Dermis blood vessel endothelial cell (primary cell): Measurements from ENCODE around the gene ATE1. TPM values are rescaled to one million over a fixed set of nuclear protein-coding genes. Genes with fewer than 3 reads are reported as not detected.
"Not testable (repeated sequence)": the region's sequence is repeated elsewhere in the genome, so short reads cannot be mapped to it uniquely, and the experiment has no call there.

ENCODE experiments used
- DNase-seq: peaks from one replicate; pipeline ENCODE4 v3.0.0; 2010
- total RNA-seq: library from RNA; depleted of rRNA; stranded (reverse); fragments of >200 nt; gene quantifications from 2 replicates; pipeline ENCODE4 v1.2.3, GENCODE V29; 2014

ATE1 gene
- total RNA-seq, 1 donor from 2014 or later = 48.7 TPM

DNA sequence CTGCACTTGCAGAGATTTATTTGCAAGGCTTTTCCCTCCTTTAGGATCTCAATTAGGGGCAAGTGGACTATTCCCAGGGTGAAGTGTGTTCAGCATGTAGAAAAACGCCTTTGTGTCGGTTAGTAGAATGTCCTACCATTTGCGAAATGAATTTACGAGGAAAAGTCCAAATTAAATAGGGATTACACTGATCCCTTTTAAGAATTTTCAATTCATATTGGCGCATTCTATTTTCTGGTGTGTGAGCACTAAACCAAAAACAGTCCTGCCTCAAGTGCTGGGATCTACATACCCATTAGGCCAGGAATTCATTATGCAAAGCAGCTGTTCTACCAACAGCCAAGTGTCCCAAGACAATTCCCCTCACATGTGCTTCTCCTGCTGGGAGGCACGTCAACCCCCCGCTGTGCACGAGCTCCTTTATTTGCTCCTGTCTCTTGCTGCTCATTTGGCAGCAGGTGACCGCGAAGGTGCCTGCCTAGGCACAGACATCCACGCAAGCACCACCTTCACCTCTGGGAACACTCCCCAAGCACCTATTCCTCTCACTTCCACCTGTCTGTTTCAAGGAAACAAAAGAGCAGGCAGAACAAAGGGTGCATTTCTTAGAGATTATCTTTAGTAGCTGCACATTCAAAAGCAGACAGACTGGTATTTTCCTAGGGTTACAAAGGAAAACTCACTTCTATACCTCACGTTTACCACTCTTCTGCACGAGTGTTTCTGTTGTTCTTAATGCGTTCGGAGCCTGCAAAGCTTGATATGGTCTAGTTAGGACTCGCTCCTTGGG lies 195.0 kb downstream of the ATE1 start:
- no peak for DNase-seq

DNA sequence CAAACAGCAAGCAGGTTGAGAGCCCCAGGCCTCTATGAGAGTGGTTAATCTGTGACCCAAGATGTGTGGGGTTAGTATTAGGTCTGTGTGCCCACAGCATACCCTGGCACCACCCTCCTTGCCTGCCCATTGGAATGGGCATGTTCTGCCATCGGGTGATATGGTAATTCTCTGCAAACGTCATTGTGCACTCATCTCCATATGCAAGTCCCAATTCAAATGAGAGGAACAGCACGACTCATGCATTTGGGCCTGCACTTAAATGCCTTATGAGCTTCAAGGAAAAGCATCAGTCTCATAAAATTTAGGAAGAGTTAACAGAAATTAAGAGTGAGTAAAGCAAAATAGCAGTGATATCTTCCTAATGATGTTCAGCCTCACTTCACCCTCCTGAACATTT lies 195.7 kb downstream of the ATE1 start:
- DNase-seq = no peak

DNA sequence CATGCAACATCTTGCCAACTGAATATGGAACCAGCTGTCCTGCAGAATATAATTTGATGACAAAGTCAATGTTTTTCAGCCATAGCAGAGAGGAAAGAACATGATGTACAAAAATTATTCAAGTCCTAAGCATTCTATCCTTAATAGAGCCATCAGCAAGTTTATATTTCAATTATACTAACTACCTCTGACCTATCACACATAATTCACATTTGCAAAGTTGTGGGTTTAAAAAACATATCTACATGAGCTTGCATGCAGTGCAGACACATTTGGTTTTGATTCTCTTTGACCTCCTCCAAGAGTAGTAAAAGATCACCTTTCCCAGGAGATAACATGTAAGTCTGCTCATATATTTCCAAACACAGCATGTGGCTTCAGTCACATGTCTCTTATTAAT lies 203.5 kb downstream of the ATE1 start:
- no peak for DNase-seq

DNA sequence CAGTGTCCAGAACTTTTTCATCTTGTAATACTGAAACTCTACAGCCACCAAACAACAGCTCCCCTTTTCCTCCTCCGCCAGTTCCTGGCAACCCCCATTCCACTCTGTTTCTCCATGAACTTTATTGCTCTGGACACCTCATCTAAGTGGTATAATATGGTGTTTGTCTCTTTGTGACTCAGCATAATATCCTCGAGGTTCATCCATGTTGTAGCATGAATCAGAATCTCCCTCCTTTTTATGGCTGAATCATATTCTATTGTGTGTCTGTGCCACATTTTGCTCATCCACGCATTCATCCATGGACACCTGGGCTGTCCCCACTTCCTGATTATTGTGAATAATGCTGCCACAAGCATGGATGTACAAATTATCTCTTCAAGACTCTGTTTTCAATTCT lies 205.2 kb downstream of the ATE1 start:
- no peak for DNase-seq

DNA sequence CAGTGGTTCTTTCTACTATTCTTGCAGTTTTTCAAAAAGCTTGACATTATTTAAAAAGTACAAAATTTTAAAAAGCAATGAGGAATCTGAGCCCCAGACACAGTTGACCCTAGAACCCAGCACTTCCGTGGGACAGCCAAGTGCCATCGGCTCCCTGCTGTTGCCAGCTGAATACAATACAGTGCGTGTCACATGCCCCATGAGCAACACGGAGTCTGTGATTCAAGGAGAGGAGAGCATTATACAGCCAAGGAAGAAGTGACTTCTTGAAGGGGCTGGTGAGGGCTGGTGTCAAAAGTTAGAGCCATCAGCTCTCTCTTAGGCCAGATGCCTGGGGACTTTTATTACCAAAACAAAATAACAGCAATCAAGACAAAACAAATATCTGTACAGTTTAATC lies 206.6 kb downstream of the ATE1 start:
- no peak for DNase-seq

DNA sequence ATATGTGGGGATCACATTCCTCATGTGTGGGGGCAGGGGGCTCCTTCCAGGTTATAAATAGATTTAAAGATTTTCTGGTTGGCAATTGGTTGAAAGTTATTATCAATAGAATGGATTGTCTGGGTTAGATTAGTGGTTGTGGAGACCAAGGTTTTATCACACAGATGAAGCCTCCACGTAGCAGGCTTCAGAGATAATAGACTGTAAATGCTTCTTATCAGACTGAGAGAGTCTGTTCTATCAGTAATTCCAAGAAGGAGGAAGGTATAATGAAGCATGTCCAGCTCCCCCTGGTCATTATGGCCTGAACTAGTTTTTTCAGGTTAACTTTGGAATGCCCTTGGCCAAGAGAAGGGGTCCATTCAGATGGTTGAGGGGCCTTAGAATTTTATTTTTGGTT lies 211.9 kb downstream of the ATE1 start:
- DNase-seq = no peak

DNA sequence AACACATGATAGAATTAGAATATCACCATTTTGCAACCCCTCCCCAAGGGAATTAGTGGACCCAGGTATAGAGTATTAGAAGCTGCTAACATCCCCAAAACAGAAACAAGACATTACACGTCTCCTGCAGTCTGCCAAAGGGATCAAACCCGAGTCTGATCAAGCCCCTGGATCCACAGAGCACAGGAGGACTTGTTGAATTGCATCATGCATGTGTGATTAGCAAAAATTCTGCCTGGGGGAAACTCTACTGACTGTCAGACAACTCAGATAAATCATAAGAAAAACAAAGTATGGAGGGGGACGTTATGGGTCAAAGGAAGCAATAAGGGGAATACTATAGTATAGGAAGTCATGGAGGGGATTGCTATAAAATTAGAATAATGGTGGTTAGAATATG lies 212.8 kb downstream of the ATE1 start:
- DNase-seq = no peak

DNA sequence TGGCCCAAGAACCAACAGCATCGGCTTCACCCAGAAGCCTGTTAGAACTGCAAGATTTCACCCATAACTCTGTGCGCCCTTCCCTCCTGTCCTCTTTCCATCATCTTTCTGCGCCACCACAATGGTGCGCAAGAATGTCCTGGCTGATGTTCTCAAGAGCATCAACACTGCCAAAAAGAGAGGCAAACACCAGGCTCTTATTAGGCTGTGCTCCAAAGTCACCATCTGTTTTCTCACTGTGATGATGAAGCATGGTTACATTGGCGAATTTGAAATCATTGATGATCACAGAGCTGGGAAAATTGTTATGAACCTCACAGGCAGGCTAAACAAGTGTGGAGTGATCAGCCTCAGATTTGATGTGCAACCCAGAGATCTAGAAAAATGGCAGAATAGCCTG lies 214.3 kb downstream of the ATE1 start:
- no peak for DNase-seq

DNA sequence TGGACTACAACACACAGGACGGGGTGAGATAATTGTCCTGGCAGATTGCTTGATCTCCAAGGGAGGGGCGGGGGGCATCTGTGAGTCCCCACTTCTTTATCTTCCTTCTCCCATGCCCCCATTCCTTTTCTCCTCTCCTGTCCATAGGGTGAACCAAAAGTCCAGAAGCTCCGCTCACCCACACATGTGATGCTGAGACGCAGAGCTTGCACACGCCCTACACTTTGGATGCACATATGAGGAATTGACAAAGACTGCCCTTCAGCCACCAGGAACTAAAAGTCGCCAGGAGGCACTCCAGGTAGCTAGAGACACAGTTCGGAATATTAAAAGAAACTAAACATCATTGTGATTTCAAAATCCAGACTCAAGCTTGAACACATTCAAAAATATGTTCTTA lies 216.9 kb downstream of the ATE1 start:
- no peak for DNase-seq

DNA sequence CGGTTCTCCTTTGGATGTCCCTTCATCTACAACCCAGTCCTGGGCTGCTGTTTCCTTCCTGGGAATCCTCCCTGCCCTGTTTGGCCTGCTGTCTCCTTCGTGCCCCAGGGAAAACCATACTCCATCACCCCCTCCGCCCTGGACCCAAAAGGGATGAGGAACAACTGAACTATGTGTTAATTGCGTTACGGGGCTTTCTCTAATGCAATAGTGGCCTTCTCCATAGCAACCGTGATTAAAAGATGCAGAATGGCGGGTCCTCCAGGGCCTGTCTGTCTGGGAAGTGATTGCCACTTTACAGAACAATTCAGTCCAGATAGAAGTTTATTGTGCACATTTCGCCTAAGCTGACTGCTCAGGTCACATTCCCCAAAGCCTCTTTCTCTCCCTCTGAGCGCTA lies 217.6 kb downstream of the ATE1 start:
- no peak for DNase-seq

DNA sequence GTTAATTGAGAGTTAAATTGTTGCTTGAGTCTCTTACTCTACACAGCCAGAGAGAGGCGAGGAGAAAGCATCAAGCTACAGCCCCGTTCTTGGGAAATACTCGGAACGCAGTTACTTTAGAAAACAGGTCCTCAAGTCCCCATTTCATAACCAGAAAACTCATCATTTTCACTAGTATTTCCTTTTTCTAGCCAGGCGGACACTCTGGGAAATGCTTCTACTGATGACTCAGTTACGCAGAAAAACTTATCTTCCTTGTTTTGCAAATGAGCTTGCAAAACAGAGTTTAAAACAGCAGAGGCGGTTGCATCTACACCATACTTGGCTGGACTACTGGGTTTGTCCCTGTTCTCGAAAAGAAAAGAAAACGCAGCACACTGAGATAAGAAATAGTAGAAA lies 218.2 kb downstream of the ATE1 start:
- DNase-seq = no peak

DNA sequence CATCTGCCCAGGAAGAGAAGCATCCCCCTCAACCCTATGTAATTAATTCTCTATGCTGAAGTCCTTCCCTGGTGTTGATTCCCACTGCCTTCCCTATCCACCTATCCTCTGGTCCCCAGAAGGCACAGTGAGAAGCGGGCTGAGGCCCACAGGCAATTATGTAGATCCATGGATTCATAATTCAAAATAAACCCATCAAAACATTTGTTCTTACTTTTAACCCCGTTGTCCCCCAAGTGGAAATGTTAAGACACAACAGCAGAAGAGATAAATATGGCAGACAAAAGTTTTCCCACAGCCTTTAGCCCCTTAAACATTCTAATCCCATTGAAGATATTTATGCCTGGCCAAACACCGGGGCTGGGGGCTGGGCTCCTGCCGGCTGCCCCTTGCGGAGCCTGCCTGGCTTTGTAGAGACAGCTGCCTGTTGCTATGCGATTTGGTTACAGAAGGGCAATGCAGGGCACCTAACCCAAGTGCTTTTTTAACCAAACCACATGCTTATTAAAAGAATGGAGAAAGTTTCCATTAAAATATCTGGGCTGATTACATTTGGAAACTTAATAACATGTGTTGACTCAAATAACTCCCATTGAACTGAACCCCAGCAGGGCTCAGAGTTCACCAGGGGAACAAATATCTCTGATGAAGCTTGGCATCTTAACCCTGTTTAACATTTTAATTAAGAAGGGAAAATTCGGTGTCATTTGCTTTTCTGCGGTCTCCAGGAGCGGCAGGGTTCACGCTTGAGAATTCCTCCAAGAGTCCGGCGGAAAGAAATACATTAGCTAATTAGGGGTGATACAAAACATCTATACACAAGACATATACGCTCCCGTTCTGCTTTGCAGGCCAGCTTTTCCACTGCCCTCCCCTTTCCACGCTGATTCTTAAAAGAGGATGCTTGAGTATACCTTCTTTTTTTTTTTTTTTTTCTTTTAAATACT lies 218.8 kb downstream of the ATE1 start:
- no peak for DNase-seq

DNA sequence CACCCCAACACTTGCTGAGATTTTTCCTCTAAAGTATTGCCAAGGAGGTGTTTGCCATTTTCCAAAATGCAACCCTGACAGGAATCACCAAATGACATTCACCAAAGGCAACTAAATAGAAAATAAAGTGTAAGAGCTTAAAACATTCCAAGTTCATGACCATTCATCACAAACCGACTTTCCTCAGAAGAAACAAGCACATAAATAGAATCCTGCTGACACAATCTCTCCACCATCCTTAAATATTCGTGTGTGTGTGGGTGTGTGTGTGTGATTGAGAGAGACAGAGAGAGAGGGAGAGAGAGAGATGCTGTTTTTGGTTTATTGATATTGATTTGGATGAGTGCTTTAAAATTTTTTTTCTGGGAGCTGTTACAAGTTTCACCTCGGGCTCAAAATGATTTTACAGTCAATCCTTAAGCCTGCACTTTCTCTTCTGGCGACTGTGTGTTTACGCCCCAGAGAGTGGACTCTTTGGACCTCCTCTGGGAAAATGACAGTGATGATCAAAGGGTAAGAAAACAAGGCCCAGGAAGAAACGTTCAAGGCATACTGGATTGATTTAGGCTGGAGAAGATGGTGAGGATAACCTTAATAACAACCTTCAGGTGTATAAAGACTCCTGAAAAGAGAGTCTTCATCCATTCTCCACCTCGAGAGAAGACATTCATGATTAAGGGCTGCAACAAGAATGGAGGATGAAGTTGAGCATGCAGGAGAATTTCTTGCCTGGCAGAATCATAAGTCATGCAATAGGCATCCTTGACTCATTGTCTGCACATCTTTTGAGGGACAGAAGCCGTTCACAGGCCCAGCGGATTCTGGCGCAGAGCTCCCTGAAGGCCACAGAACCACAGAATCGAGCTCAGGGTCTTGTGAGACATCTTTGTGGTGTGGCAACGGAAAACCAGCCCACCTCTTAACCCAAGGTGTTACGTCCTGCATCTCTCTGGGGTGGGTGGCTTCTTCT lies 225.2 kb downstream of the ATE1 start:
- DNase-seq = no peak

DNA sequence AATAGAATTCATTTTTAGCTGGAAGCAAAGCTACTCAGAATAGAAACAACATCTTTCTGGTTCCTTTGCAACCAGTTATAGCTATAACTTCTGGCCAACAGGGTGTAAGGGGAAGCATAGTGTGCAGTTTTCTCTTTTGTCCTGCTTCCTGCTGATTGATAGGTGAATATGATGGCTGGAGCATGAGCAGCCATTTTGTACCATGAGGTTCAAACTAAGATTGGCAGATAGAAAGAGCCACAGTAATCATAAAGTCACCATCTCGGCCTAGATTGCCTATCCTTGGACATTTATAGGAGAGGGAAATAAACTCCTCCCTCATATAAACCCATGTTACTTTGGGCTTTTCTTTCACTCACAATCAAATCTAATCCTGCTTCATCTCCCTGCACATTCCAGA lies 227.4 kb downstream of the ATE1 start:
- no peak for DNase-seq

DNA sequence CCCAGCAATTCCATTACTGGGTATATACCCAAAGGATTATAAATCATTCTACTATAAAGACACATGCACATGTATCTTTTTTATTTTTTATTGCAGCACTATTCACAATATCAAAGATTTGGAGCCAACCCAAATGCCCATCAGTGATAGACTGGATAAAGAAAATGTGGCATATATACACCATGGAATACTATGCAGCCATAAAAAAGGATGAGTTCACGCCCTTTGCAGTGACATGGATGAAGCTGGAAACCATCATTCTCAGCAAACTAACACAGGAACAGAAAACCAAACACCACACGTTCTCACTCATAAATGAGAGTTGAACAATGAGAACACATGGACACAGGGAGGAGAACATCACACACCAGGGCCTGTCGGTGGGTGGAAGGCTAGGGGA lies 228.1 kb downstream of the ATE1 start:
- not testable (repeated sequence) for DNase-seq

DNA sequence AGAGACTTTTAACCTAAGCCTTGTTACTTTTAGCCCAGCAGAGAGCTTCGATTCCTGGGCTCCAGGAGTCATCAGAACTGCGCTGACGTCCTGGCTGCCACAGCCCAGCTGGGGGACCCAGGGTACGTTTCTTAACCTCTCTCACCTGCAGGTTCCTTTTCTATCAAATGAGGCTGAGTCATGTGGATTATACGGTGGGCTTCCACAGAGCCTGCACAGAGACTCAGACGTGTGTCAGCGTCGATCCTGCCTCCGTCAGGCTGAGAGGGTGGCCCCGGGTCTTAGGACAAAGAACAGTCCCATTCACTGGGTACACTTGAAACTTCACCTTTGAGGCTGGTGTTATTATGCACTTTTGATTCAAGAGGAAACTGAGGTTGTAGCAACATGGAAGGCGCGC lies 228.9 kb downstream of the ATE1 start:
- DNase-seq = no peak

DNA sequence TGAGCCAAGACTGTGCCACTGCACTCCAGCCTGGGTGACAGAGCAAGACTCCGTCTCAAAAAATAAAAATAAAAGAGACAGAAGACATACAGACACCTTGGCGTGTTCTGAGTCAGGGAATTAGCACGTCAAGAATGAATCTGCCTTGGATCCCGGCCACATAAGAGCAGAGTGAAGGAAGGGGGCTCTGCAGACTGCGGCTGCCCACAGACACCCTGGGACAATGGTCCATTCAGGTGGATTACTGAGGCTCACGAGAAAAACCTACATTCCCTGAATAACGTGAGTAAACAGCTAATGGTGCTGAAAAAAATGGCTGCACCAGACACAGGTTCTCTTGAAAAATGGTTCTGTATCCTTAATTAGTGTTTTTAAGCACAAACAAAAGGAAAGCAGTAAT lies 229.5 kb downstream of the ATE1 start:
- no peak for DNase-seq

DNA sequence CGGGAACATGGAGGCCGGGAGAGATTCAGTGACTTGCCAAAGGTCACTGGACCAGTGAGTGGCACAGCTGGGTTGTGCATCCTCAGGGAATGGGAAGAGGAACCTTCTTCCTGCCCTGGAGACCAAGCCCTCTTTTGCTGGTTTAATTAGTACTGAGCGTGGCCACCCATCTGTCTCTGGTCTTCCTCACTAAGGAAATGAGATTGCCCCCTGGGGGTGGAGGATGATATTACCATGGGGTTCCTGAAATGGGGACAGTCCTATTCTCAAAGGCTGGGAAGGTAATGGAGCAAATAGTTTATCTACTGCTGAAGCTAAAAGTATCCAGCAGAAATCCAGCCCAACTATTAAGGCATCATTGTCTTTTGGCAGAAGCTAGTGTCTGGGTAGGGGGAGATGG lies 231.0 kb downstream of the ATE1 start:
- DNase-seq = peak; percentile 21

DNA sequence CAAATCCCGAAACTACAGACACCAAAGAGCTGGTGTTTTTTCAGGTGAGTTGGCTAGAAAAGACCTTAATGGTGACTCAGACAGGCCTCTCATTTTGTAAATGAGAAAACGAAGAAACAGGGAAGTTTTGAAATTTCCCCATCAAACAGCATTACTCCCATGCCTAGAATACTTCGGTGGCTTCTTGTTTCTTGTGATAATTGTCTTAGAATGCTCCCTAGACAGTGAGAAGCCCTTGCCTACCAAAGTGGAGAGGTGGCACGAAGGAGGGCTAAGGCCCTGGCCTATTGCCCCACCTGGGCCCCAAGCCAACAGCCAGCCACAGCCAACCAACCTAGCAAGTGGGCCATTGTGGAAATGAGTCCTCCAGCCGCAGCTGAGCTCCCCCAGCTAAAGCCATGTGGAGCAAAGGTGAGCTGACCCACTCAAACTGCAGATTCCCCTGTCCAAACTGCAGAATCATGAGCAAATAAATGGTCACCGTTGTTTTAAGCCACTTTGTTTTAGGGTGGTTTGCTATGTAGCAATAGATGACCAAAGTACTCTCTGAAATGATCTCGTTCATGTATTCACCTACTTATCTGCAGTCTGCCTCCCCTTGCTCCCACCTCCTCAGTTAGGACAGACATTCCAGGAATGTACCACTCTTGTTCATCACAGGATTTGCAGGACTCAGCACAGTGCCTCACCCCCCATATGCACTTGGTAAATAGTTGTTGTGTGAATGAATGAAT lies 231.9 kb downstream of the ATE1 start:
- DNase-seq = no peak

DNA sequence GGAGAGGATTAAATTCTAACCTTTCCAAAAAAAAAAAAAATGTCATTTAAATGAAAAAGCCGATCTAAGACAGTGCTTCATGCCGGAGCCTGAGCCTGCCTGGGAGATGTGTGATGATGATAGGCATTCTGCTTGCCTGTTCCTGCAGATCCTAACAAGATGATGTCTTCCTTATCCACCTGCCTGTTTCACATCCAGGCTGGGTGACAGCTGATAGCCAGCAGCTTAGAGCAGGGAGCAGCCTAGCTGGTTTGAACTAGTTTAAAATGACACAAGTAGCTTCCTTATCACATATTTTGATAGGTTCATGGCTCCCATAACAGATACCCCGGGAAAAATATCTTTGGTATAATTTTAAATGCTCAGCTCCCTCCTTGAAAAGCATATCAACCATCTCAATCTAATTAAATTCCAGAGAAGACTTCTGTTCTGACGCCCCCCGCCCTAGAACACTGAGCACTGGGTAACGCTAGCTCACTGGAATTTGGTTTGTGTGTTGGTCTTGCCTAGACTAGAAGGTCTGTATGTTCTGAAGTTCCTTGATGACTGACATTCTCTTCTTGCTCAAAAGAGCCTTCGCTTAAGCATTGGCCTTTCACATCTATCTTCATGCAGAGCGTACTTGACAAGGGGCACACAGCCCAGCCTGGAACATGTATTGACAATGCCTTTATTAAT lies 232.7 kb downstream of the ATE1 start:
- no peak for DNase-seq

DNA sequence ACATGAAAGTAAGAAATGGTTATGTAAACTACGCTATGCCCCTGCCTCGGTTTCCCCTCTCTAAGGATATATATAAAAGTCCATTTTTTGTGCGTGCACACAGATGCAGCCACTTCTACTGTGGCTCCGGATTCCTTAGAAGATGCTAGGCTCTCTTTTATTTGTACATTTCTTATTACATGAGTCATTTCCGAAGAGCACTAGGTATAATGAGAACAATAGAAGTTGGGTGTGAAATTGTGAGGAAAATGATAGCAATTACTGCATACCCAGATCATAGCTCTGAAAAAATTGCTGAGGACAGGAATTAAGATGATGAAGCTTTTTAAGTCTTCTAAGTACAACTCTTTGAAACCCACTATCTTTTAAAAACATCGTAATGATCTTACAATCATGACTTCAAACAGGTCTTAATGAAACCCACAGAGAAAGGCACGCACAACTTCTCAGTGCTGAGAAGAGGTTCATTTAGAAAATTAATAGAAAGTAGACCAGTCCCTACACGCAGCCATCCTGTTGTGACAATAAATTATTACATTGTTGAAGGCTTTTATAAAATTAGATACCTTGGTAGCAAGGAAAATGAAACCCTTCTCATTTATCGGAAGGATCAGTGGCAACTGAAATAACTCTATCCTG lies 233.4 kb downstream of the ATE1 start:
- no peak for DNase-seq
